Posterior cingulate gyrus (tissue), 11 donors: ENCODE results near the gene HYDIN.

ENCODE experiments used
- DNase-seq, 10 donors: peaks; one replicate each; pipeline versions ENCODE4 v3.0.0 to v3.0.0-alpha.2; 2020 to 2021; ENCODE audit warnings: mixed read lengths in 3 of 10
- intact Hi-C: fragments of 100-400 bp; cut with DNase I; formaldehyde crosslinking; loops from one replicate; pipeline ENCODE4 v1.15.1; 2023

Gene HYDIN

DNA sequence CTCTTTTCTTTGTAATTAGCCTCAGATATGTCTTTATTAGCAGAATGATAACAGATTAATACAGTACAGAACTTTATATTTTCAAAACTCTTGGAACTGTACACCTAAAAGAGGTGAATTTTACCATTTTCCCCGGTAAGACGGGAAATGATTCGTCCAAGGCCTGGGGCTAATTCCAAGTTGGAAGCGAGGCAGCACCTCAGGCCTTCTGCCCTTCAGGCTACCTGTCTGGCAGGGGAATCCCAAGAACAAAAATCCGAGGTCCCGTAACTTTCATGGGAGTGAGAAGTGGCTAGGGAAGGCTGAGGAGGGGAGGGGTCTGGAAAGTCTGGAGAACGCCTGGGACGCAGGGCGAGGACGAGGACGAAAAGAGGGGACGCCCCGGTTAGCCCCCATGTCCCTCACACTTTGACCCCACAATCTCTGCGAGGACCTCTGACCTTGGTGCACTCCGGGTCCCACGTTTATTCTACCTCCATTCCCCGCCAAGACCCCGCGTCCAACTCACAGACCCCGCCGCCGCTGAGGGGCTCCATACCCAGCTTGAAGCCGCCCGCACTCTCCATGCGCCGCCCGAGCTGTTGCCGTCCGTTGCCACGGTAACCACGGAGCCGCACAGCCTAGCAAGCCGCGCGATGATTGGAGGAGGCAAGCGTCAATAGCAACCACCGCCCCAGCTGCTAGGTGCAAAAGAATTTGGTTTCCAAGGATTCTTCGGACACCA is at the start of gene HYDIN:
TSS of gene HYDIN (minus strand) at position 601 of the 724 bp plus-strand sequence. CDS start 43,827 bp downstream, outside the sequence.
- DNase-seq = peak; percentile 58 to 96 (median 82)
- intact Hi-C loops = no loop called here

GRCh38 chr16:71276589-71277334 is 46.2 kb upstream of the HYDIN start:
- intact Hi-C loops = no loop called here
- DNase-seq = no peak

DNA sequence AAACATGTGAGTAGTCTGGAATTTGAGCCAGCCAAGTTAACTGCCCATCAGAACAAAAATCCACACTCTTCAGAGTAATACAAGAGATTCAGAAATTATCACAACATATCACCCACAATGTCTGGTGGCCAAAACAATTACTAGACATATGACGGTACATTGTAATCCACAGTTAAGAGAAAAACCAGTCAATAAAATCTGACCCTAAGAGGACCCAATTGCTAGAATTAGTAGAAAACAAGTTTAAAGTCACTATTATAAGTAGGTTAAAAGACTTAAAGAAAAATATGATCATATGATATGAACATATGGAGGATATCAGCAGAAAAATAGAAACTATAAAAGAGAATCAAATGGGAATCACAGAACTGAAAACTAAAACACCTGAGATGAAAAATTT is 42.9 kb upstream of the HYDIN start:
- no peak for DNase-seq
- intact Hi-C loops = no loop called here

DNA sequence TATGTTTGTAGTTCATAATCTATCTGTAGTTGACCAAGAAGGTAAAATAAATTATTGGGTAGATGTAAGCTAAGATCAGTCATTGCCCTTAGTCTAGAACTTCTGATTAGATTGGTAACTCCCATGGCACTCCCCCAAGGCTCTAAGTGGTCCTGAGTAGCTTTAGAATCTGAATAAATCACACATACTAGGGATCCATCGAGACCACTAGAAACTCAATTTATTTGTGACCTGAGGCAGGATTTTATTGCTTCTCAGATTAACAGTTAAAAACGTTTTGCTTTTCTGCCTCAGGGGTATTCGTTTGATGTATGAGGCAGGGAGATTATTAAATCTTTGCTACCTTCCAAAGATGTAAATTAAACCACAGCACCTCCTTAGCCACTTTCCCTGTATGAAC is 33.8 kb upstream of the HYDIN start:
- DNase-seq = no peak
- intact Hi-C loops = no loop called here

DNA sequence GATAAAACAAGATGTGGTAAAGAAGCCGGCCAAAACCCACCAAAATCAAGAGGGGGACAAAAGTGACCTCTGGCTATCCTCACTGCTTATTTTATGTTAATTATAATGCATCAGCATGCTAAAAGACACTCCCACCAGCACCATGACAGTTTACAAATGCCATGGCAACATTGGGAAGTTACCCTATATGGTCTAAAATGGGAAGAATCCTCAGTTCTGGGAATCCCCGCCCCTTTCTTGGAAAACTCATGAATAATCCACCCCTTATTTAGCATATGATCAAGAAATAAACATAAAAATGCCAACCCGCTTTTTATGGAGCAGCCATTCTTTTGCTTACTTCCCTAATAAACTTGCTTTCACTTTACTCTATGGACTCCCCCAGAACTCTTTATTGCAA is 33.1 kb upstream of the HYDIN start:
- intact Hi-C loops = no loop called here
- DNase-seq = no peak

DNA sequence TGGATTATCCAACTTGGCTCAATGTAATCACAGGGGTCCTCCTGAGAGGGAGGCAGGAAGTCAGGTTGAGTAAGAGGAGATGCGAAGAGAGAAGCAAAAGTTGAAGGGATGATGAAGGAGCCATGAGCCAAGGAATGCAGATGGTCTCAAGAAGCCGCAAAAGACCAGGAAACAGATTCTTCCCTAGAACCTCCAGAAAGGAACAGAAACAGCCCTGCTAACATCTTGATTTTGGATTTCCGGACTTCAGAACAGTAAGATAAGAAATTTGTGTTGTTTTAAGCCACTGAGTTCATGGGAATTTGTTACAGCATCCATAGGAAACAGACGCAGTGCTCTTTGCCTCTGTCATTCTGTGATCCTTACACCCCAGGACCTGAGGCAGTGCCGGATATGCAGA is 31.9 kb upstream of the HYDIN start:
- no peak for DNase-seq
- intact Hi-C loops = no loop called here

GRCh38 chr16:71260995-71261394 is 30.5 kb upstream of the HYDIN start:
- intact Hi-C loops = no loop called here
- no peak for DNase-seq

GRCh38 chr16:71259086-71259485 is 28.6 kb upstream of the HYDIN start:
- intact Hi-C loops = no loop called here
- DNase-seq = no peak

- intact Hi-C loops = no loop called here
- DNase-seq = no peak
Observed at GRCh38 chr16:71258372-71258771, 27.9 kb upstream of the HYDIN start.

DNA sequence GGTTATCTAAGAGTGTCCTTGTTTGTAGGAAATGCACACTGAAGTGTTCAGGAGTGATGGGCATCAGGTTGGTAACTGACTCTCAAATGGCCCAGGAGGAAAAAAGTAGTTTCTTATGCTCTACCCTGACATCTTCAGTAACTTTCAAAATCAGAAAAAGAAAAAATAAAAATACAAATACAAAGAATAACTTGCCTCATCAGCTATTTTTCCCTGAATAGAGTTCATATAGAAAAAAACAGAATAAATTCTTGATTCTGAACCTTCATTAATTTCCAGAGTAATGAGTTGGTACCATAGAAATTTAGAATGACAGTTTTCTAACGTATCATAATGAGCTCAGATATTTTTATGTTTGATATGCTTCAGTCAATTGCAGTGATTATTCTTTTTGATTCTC is 27.2 kb upstream of the HYDIN start:
- DNase-seq = no peak
- intact Hi-C loops = no loop called here

GRCh38 chr16:71255721-71256120 is 25.2 kb upstream of the HYDIN start:
- intact Hi-C loops = no loop called here
- peak in 7 of 10 donors; percentile 11 to 84 (median 43) for DNase-seq

DNA sequence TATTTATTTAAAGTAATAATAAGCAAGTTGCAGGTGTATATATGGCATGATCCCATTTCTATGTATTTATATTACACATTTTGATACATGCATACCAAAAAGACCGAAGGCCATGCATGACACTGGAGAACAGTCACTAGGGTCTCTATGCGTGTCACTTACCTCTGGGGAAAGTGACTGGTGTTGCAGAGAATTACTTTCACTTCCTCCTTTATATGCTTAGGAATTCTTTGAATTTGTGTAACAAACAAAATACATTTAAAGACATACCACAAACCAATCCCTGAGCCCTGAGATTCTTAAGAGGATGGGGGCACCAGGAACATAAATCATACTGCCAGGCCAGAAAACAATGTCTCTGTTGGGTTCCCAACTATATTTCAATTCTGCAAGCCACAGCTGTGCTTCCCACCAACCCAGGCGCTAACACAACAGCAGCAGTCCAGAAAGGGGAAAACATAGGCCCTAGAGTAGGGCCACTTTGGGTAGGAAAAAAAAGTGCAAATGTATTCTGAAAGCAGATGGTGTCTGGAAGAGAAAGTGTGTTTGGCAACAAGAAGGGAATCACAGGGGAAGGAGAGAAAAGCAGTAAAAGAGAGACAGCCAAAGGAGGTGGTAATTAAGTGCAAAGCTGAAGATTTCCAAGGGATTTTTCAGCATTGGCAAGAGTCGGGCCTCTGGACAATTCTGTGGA is 24.5 kb upstream of the HYDIN start:
- no peak for DNase-seq
- intact Hi-C loops = no loop called here

DNA sequence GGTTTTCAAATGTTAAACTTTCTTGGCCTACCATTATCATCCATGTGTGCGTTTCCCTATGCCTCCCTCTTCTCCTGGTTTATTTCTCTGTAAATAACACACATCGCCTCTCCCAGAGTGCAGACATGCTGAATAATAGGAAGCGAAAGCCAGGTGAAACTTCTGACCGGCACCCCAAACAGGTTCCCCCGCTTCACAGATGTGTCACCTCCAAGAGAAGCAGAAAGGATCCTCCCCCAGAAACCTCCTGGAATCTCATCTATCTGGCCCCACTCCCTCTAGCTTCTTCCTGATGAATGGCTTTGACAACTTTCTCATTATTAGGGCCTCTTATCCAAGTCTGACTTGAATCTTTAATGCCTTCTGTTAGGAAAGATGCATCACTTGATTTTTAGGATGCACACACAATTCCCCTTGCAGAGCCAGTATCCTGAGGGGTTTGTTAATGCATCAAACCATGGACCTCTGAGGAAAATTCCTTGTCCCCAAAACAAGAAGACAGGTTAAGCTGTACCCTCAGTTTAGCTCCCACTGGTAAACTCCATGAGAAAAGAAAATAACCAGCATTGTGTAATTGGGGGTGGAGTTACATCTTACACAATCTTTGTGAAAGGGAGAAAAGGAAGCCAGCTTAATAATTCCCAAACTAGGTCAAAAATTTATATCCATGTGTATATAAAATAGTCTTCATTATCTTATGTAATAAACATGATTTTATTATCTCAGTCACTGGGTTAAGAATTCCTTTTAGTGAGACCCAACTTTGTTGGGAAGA is 20.1 kb upstream of the HYDIN start:
- no peak for DNase-seq
- intact Hi-C loops = no loop called here

- intact Hi-C loops = no loop called here
- peak in 1 of 10 donors; percentile 74 for DNase-seq
Observed at GRCh38 chr16:71249399-71249798, 18.9 kb upstream of the HYDIN start.

DNA sequence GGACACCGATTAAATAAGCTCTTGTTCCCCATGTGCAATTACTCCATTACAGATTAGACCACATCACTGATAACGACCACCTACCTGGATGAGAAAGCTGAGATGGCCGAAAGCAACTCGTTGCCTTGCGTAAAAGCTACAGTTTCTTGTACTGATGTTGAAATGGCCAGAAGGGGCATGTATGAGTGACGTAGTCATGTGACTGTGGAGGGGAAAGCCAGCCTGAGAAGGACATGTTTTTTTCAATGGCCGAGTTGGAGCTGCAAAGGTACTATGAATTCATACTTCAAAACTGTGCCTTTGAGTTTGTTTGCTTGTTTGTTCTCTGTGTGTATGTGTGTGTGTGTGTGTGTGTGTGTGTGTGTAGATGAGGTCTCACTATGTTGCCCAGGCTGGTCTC is 17.0 kb upstream of the HYDIN start:
- intact Hi-C loops = no loop called here
- DNase-seq = no peak

DNA sequence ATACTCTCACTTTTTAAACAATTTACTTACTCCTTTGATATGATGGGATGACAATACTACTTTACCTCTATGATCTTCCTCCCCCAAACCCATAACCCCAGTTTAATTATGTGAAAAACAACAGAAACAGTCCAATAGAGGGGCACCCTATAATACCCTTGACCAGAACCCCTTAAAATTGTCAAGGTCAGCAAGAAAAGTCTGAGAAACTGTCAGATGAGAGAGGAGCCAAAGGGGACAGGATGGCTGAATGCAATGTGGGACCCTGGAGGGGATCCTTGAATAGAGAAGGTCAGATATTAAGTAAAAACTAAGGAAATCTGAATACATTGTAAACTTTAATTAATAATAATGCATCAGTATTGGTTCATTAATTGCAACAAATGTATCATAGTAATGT is 15.8 kb upstream of the HYDIN start:
- intact Hi-C loops = no loop called here
- no peak for DNase-seq

DNA sequence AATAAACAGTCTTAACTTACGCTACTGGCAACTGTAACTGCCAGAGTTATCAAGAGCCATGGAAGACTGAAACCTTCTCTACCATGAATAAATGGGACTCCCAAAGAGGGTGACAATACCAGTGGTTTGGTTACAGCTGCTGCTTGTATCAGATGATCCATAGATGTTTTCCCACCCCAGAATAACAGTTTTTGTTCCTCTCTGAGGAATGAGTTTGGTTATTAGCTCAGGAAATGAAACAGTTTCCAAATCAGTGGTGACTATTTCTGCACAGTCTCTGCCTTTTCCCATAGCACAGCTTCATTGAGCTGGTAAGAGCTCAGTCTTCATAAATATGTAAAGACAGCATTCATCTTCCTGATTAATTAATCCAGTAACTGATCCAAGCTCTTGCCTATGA is 14.0 kb upstream of the HYDIN start:
- DNase-seq = no peak
- intact Hi-C loops = no loop called here

DNA sequence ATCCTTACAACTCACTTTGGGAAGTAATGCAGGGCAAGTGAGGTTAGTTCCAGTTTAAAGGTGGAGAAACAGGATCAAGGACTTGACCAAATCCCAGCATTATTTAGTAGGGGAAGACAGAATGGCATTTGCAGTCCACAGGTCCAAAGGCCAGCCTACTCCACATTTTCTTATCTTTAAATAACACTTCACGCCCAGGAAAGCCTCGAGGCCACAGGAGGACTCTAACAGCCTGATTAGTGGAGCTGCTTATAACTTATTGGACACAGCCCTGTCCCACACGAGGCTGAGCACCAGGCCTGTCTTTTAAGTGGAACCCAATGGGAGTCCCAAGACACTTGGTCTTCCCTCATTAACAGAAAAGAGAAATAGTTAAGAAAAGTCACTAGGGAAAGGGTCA is 12.1 kb upstream of the HYDIN start:
- DNase-seq = no peak

DNA sequence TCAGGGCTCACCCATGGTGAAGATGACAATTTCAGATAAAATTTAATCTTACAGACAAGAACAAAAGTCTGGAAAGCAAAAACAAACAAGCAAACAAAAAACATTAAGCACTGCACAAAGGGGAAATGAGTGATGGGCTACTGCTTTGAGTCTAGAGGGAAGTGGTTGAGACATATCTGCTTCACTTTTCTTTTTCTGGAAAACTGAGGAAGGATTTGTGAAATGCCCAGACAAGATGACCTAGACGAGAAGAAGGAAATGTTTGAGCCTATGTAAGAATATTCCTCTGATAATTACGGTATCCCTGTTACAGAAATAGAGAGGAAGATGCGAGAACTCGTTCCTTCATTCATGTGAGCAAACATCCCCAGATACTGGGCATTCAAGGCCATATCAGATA is 11.5 kb upstream of the HYDIN start:
- no peak for DNase-seq
- intact Hi-C loops = no loop called here

More for the DNA sequence above, 12.1 kb upstream of the HYDIN start:
- intact Hi-C loops = no loop called here

GRCh38 chr16:71229344-71229743 is 1.2 kb downstream of the HYDIN start:
- no peak for DNase-seq
- intact Hi-C loops = no loop called here
